K562 (cell line): Measurements from ENCODE around the gene USP14. TPM values are rescaled to one million over a fixed set of nuclear protein-coding genes. Genes with fewer than 3 reads are reported as not detected.

ENCODE experiments used
- ATF6 ChIP-seq: sonication (generic); formaldehyde crosslinking; IDR thresholded peaks from 2 replicates; pipeline ENCODE4 v1.4.0; 2020; ENCODE audit warnings: mild to moderate bottlenecking, missing genetic modification reagents
- CHAMP1 ChIP-seq: fragments of 450-650 bp; IDR thresholded peaks from 2 replicates; pipeline ENCODE4 v1.6.1; 2016; ENCODE audit warnings: mild to moderate bottlenecking
- E2F6 ChIP-seq, 2 experiments: IDR thresholded peaks; 2 replicates each; pipeline ENCODE4 v1.6.1; 2011; ENCODE audit warnings: borderline replicate concordance in 1 of 2, control low read depth in 1 of 2, low read depth in 1 of 2, low read length in 1 of 2, mild to moderate bottlenecking in 1 of 2, mixed read lengths in 1 of 2, moderate library complexity in 1 of 2; ENCODE audit not compliant: insufficient read depth in 1 of 2, insufficient read length in 1 of 2, poor library complexity in 1 of 2, severe bottlenecking in 1 of 2; ENCODE audit errors: extremely low read depth in 1 of 2
- HINFP ChIP-seq: fragments of 450-650 bp; conservative IDR thresholded peaks from 2 replicates; pipeline ENCODE4 v1.6.1; 2016; ENCODE audit warnings: missing genetic modification characterization, low read depth, mild to moderate bottlenecking, control low read depth, missing compliant biosample characterization
- IFI16 ChIP-seq: fragments of 250-450 bp; sonication (Bioruptor Pico); IDR thresholded peaks from 2 replicates; pipeline ENCODE4 v2.1.2; 2022; ENCODE audit warnings: mild to moderate bottlenecking, inconsistent platforms
- JUN ChIP-seq, 2 experiments: sonication (generic) in 1 of 2; formaldehyde crosslinking in 1 of 2; IDR thresholded peaks; 2 replicates each; pipeline versions ENCODE4 v1.6.1 to v1.8.0; 2012 to 2022; ENCODE audit warnings: borderline replicate concordance in 2 of 2, mild to moderate bottlenecking in 2 of 2, improper control_type of control experiment in 1 of 2, low read depth in 1 of 2, low read length in 1 of 2, missing genetic modification reagents in 1 of 2
- MAX ChIP-seq: sonication (generic); formaldehyde crosslinking; IDR thresholded peaks from 2 replicates; pipeline ENCODE4 v1.9.0; 2022; ENCODE audit warnings: mild to moderate bottlenecking, missing genetic modification reagents
- MAZ ChIP-seq, 2 experiments: fragments of 450-650 bp in 1 of 2; sonication (generic) in 1 of 2; formaldehyde crosslinking; IDR thresholded peaks in 1 of 2; conservative IDR thresholded peaks in 1 of 2; 2 replicates each; pipeline versions ENCODE4 v1.4.0 to v1.5.0; 2020; ENCODE audit warnings: mild to moderate bottlenecking in 1 of 2, missing genetic modification reagents in 1 of 2
- MBD2 ChIP-seq: sonication (generic); IDR thresholded peaks from 2 replicates; pipeline ENCODE4 v1.6.1; 2016; ENCODE audit warnings: low read depth, borderline replicate concordance
- SAP30 ChIP-seq: fragments of 200-600 bp; sonication (generic); IDR thresholded peaks from 2 replicates; pipeline ENCODE4 v1.6.1; 2012; ENCODE audit warnings: borderline replicate concordance, low read depth, mild to moderate bottlenecking, moderate library complexity, low read length, control low read depth, inconsistent platforms; ENCODE audit not compliant: insufficient read depth, poor library complexity, severe bottlenecking
- SMAD1 ChIP-seq: fragments of 150-350 bp; IDR thresholded peaks from 2 replicates; pipeline ENCODE4 v1.6.1; 2014; ENCODE audit warnings: low read length, low read depth; ENCODE audit not compliant: partially characterized antibody
- TFAP4 ChIP-seq: sonication (generic); formaldehyde crosslinking; IDR thresholded peaks from 2 replicates; pipeline ENCODE4 v1.8.0; 2022; ENCODE audit warnings: missing genetic modification reagents, mild to moderate bottlenecking, moderate library complexity, borderline replicate concordance
- ZNF165 ChIP-seq: fragments of 250-450 bp; sonication (Bioruptor Pico); IDR thresholded peaks from 2 replicates; pipeline ENCODE4 v1.4.0; 2020; ENCODE audit warnings: borderline replicate concordance
- ZNF384 ChIP-seq: IDR thresholded peaks from 2 replicates; pipeline ENCODE4 v1.6.1; 2012; ENCODE audit warnings: low read depth, low read length, improper control_type of control experiment
- ZSCAN29 ChIP-seq: fragments of 450-650 bp; IDR thresholded peaks from 2 replicates; pipeline ENCODE4 v1.6.1; 2017
- polyA plus RNA-seq, 8 experiments: library from polyadenylated mRNA; depleted of rRNA in 4 of 8; stranded (reverse) in 5 of 8; unstranded in 3 of 8; fragments of >200 nt; fragmentation: Nextera tagmentation in 2 of 8; fragmentation: Illumina TruSeq in 1 of 8; extraction: Ambion mirVana in 2 of 8; extraction: Trizol in 1 of 8; gene quantifications; 2 replicates each; pipeline versions ENCODE4 v1.2.1 to v1.2.3, GENCODE V29; 2011 to 2014; ENCODE audit warnings: inconsistent platforms in 1 of 8, missing spikeins in 1 of 8
- total RNA-seq, 7 experiments: library from RNA; depleted of rRNA in 6 of 7; stranded (reverse); fragments of >200 nt in 6 of 7; fragmentation: Illumina TruSeq in 2 of 7; extraction: Trizol in 2 of 7; gene quantifications; 2 replicates each; pipeline versions ENCODE4 v1.2.1 to v1.2.3, GENCODE V29; 2011 to 2021; ENCODE audit warnings: low replicate concordance in 1 of 7

Gene USP14
- total and polyA plus RNA-seq, 9 of the 15 experiments (the other 6 are each of a cell fraction or from before 2014, with no cell fraction given), result 18.7 to 129 (median 40.3) TPM

GRCh38 chr18:111306-112014 lies 46.9 kb upstream of the USP14 start (continued):
- TF ChIP-seq E2F6 (IDR thresholded peaks at IDR 0.05; ENCODE audit: borderline replicate concordance in 1 of 2, extremely low read depth in 1 of 2, insufficient read depth in 1 of 2, insufficient read length in 1 of 2, low read depth in 1 of 2, low read length in 1 of 2, poor library complexity in 1 of 2, severe bottlenecking in 1 of 2) (peak; percentile 95 to 99), JUN (IDR thresholded peaks at IDR 0.05; ENCODE audit: borderline replicate concordance, low read depth, low read length) (no peak), JUN (CRISPR knock-in tag; IDR thresholded peaks at IDR 0.05; ENCODE audit: borderline replicate concordance) (no peak), MBD2 (no peak), HINFP (tag) (no peak), MAX (CRISPR knock-in tag) (peak; percentile 82), SAP30 (no peak), MAZ (CRISPR knock-in tag; conservative IDR thresholded peaks at IDR 0.05 in 1 of 2, IDR thresholded peaks at IDR 0.05 in 1 of 2) (peak; percentile 35 to 54; a peak in 1 of 4 replicates), TFAP4 (CRISPR knock-in tag) (peak; percentile 64; the same call in 1 of the 2 replicates), ZNF384 (no peak), ATF6 (CRISPR knock-in tag) (0 out of 2 replicates have a peak, but pooled peaks have one; percentile 13), SMAD1 (no peak), ZNF165 (CRISPR knock-in tag) (no peak), ZSCAN29 (no peak), IFI16 (no peak), CHAMP1 (no peak)
